ENCODE measurements around the gene METTL2B. TPM values are rescaled to one million over a fixed set of nuclear protein-coding genes. Genes with fewer than 3 reads are reported as not detected.

METTL2B gene
- total and polyA plus RNA-seq, 2 of the 8 experiments (the other 6 are each of a cell fraction or from before 2014, with no cell fraction given): 14.6 to 43.5 TPM

DNA sequence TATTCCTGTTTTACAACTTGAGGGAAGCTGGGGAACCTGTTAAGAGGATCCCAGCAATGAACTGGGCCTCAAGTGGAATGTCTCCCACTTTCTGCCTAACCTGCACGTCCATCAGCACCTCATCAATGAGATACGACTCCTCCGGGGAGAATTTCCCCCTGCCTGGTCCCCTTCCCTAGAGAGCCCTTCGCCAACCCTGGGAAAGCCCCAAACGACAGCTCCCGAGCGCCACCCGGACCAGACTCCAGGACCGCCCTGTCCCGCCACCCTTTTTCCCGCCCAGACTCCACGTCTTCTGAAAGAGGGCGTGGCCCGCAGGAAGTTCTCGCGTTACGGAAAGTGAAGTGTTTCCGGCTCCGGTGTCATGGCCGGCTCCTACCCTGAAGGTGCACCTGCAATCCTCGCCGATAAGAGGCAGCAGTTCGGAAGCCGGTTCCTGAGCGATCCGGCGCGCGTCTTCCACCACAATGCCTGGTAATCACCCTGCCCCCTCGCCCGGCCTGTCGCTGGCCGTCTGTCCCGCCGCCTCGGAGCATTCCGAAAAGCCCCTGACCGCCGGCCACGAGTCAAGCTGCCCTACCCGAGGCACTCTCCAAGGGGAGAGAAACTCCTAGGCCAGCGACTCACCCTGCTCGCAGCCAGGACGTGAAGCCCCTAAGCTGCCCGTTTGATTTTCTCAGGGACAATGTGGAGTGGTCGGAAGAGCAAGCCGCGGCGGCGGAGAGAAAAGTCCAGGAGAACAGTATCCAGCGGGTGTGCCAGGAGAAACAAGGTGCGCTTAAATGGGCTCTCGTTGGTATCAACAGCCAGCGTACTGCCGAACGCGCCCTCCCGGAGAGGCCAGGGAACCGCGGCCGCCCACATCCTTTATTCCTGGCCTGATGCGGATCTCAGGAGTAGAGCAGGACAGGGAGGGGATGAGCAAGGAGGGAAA, at the start of gene METTL2B (continued):
- TF ChIP-seq PHF8 (conservative IDR thresholded peaks at IDR 0.05; ENCODE audit: low read depth, low read length) (peak; percentile 64), RBBP5 (IDR thresholded peaks at IDR 0.05; ENCODE audit: borderline replicate concordance, low read depth, low read length) (peak; percentile 69; the same call in 1 of the 2 replicates), TAF1 (IDR thresholded peaks at IDR 0.05; ENCODE audit: low read depth, low read length) (peak; percentile 79), ASH2L (IDR thresholded peaks at IDR 0.05; ENCODE audit: low read length) (peak; percentile 72), YY1 (IDR thresholded peaks at IDR 0.05; ENCODE audit: low read depth, low read length) (peak; percentile 97), BRCA1 (IDR thresholded peaks at IDR 0.05; ENCODE audit: low read depth, low read length) (peak; percentile 65; the same call in 1 of the 2 replicates), POLR2A (IDR thresholded peaks at IDR 0.05; ENCODE audit: control extremely low read depth in 1 of 2, low read depth in 2 of 2, low read length in 2 of 2) (peak; percentile 60 to 75), GABPA (IDR thresholded peaks at IDR 0.05; ENCODE audit: borderline replicate concordance, insufficient read depth, low read length) (peak; percentile 86; the same call in 1 of the 2 replicates), HDAC2 (IDR thresholded peaks at IDR 0.05; ENCODE audit: borderline replicate concordance in 1 of 2, low read depth in 2 of 2, low read length in 2 of 2) (0 out of 4 replicates have a peak, but pooled peaks of 1 of the 2 experiments have one; percentile 54), RAD21 (IDR thresholded peaks at IDR 0.05 in 1 of 2, conservative IDR thresholded peaks at IDR 0.05 in 1 of 2; ENCODE audit: low read depth in 2 of 2, low read length in 2 of 2) (peak in 1 of 2 experiments; percentile 17; a peak in 1 of 4 replicates), CHD2 (IDR thresholded peaks at IDR 0.05; ENCODE audit: low read length) (peak; percentile 90), TBP (IDR thresholded peaks at IDR 0.05; ENCODE audit: low read depth, low read length) (peak; percentile 80)
- TF ChIP-seq, protein P1, sequence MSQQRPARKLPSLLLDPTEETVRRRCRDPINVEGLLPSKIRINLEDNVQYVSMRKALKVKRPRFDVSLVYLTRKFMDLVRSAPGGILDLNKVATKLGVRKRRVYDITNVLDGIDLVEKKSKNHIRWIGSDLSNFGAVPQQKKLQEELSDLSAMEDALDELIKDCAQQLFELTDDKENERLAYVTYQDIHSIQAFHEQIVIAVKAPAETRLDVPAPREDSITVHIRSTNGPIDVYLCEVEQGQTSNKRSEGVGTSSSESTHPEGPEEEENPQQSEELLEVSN (IDR thresholded peaks at IDR 0.05): peak; percentile 98
- TF ChIP-seq, protein P2, sequence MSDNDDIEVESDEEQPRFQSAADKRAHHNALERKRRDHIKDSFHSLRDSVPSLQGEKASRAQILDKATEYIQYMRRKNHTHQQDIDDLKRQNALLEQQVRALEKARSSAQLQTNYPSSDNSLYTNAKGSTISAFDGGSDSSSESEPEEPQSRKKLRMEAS (IDR thresholded peaks at IDR 0.05): peak; percentile 90
- TF ChIP-seq, protein P3, sequence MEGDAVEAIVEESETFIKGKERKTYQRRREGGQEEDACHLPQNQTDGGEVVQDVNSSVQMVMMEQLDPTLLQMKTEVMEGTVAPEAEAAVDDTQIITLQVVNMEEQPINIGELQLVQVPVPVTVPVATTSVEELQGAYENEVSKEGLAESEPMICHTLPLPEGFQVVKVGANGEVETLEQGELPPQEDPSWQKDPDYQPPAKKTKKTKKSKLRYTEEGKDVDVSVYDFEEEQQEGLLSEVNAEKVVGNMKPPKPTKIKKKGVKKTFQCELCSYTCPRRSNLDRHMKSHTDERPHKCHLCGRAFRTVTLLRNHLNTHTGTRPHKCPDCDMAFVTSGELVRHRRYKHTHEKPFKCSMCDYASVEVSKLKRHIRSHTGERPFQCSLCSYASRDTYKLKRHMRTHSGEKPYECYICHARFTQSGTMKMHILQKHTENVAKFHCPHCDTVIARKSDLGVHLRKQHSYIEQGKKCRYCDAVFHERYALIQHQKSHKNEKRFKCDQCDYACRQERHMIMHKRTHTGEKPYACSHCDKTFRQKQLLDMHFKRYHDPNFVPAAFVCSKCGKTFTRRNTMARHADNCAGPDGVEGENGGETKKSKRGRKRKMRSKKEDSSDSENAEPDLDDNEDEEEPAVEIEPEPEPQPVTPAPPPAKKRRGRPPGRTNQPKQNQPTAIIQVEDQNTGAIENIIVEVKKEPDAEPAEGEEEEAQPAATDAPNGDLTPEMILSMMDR (IDR thresholded peaks at IDR 0.05; ENCODE audit: control extremely low read depth in 1 of 3, insufficient read depth in 1 of 3, low read depth in 1 of 3, low read length in 3 of 3): peak; percentile 37 to 72 (median 55); a peak in 3 of 4 replicates
